GM12878 (cell line): ENCODE results near the gene CHD6.

ENCODE experiments used
- CHD1 ChIP-seq: IDR thresholded peaks from 2 replicates; pipeline ENCODE4 v1.6.1; 2012; ENCODE audit warnings: low read depth, low read length, improper control_type of control experiment
- ETV6 ChIP-seq, 2 experiments: fragments of 450-650 bp in 1 of 2; IDR thresholded peaks in 1 of 2; conservative IDR thresholded peaks in 1 of 2; 2 replicates each; pipeline ENCODE4 v1.6.1; 2014; ENCODE audit warnings: antibody characterized with exemption in 1 of 2, borderline replicate concordance in 1 of 2, low read depth in 1 of 2, mild to moderate bottlenecking in 1 of 2, moderate library complexity in 1 of 2
- FOXM1 ChIP-seq: IDR thresholded peaks from 2 replicates; pipeline ENCODE4 v1.6.1; 2012; ENCODE audit warnings: low read depth, mild to moderate bottlenecking, inconsistent platforms, low read length, moderate library complexity
- HDGF ChIP-seq: fragments of 450-650 bp; IDR thresholded peaks from 2 replicates; pipeline ENCODE4 v1.6.1; 2016; ENCODE audit warnings: antibody characterized with exemption
- MYC ChIP-seq: IDR thresholded peaks from 2 replicates; pipeline ENCODE4 v1.6.1; 2011; ENCODE audit warnings: mild to moderate bottlenecking, low read length, moderate library complexity, inconsistent platforms; ENCODE audit not compliant: insufficient read depth, insufficient replicate concordance, insufficient read length, severe bottlenecking
- NFIC ChIP-seq: IDR thresholded peaks from 2 replicates; pipeline ENCODE4 v1.6.1; 2012; ENCODE audit warnings: low read depth, mild to moderate bottlenecking, inconsistent platforms, low read length, moderate library complexity
- TAF1 ChIP-seq: IDR thresholded peaks from 2 replicates; pipeline ENCODE4 v1.6.1; 2011; ENCODE audit warnings: mild to moderate bottlenecking, low read depth, low read length, borderline replicate concordance
- YY1 ChIP-seq: IDR thresholded peaks from 2 replicates; pipeline ENCODE4 v1.6.1; 2011; ENCODE audit warnings: low read depth, mild to moderate bottlenecking, low read length
- TF ChIP-seq, protein P1 (sequence below), 3 experiments: IDR thresholded peaks in 2 of 3; conservative IDR thresholded peaks in 1 of 3; 2 replicates each; pipeline ENCODE4 v1.5.1; 2011; ENCODE audit warnings: low read depth in 3 of 3, low read length in 3 of 3, mild to moderate bottlenecking in 3 of 3, control low read depth in 2 of 3, moderate library complexity in 2 of 3, inconsistent platforms in 1 of 3, mixed read lengths in 1 of 3; ENCODE audit not compliant: control insufficient read depth in 2 of 3, insufficient read depth in 1 of 3; ENCODE audit errors: extremely low read depth in 1 of 3
- TF ChIP-seq, protein P2 (sequence below): fragments of 450-650 bp; conservative IDR thresholded peaks from 2 replicates; pipeline ENCODE4 v1.6.1; 2017; ENCODE audit warnings: mild to moderate bottlenecking, moderate library complexity
- TF ChIP-seq, protein P3 (sequence below): IDR thresholded peaks from 2 replicates; pipeline ENCODE4 v1.6.1; 2012; ENCODE audit warnings: mild to moderate bottlenecking, low read depth, low read length
- TF ChIP-seq, protein P4 (sequence below): IDR thresholded peaks from 2 replicates; pipeline ENCODE4 v1.6.1; 2012; ENCODE audit warnings: low read depth, low read length, improper control_type of control experiment

DNA sequence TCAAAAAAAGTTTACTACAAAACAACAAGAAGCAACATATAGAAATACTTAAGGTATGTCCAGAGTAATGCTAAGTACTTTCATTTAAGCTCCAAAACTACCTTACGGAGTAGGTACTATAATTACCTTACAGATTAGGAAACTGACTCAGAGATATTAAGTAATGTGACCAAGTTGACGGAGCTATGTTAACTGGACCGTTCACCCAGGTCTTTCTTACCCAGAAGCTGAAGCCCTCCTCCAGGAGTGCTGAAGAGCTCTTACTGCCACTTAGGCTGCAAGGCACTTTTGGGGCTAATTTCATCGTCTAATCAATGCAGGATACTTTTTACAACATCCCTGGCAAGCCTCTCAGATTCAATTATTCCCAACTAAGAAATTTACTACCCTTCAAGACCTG, 123.7 kb downstream of the CHD6 start:
- TF ChIP-seq YY1 (no peak), HDGF (no peak), MYC (no peak), ETV6 (conservative IDR thresholded peaks at IDR 0.05 in 1 of 2, IDR thresholded peaks at IDR 0.05 in 1 of 2; ENCODE audit: borderline replicate concordance in 1 of 2, low read depth in 1 of 2) (no peak), CHD1 (no peak), FOXM1 (no peak), NFIC (no peak), TAF1 (no peak)
- TF ChIP-seq, protein P1, sequence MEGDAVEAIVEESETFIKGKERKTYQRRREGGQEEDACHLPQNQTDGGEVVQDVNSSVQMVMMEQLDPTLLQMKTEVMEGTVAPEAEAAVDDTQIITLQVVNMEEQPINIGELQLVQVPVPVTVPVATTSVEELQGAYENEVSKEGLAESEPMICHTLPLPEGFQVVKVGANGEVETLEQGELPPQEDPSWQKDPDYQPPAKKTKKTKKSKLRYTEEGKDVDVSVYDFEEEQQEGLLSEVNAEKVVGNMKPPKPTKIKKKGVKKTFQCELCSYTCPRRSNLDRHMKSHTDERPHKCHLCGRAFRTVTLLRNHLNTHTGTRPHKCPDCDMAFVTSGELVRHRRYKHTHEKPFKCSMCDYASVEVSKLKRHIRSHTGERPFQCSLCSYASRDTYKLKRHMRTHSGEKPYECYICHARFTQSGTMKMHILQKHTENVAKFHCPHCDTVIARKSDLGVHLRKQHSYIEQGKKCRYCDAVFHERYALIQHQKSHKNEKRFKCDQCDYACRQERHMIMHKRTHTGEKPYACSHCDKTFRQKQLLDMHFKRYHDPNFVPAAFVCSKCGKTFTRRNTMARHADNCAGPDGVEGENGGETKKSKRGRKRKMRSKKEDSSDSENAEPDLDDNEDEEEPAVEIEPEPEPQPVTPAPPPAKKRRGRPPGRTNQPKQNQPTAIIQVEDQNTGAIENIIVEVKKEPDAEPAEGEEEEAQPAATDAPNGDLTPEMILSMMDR (IDR thresholded peaks at IDR 0.05 in 2 of 3, conservative IDR thresholded peaks at IDR 0.05 in 1 of 3; ENCODE audit: control insufficient read depth in 2 of 3, extremely low read depth in 1 of 3, insufficient read depth in 1 of 3, low read depth in 3 of 3, low read length in 3 of 3), result no peak
- TF ChIP-seq, protein P2, sequence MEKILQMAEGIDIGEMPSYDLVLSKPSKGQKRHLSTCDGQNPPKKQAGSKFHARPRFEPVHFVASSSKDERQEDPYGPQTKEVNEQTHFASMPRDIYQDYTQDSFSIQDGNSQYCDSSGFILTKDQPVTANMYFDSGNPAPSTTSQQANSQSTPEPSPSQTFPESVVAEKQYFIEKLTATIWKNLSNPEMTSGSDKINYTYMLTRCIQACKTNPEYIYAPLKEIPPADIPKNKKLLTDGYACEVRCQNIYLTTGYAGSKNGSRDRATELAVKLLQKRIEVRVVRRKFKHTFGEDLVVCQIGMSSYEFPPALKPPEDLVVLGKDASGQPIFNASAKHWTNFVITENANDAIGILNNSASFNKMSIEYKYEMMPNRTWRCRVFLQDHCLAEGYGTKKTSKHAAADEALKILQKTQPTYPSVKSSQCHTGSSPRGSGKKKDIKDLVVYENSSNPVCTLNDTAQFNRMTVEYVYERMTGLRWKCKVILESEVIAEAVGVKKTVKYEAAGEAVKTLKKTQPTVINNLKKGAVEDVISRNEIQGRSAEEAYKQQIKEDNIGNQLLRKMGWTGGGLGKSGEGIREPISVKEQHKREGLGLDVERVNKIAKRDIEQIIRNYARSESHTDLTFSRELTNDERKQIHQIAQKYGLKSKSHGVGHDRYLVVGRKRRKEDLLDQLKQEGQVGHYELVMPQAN, result no peak
- TF ChIP-seq, protein P3, sequence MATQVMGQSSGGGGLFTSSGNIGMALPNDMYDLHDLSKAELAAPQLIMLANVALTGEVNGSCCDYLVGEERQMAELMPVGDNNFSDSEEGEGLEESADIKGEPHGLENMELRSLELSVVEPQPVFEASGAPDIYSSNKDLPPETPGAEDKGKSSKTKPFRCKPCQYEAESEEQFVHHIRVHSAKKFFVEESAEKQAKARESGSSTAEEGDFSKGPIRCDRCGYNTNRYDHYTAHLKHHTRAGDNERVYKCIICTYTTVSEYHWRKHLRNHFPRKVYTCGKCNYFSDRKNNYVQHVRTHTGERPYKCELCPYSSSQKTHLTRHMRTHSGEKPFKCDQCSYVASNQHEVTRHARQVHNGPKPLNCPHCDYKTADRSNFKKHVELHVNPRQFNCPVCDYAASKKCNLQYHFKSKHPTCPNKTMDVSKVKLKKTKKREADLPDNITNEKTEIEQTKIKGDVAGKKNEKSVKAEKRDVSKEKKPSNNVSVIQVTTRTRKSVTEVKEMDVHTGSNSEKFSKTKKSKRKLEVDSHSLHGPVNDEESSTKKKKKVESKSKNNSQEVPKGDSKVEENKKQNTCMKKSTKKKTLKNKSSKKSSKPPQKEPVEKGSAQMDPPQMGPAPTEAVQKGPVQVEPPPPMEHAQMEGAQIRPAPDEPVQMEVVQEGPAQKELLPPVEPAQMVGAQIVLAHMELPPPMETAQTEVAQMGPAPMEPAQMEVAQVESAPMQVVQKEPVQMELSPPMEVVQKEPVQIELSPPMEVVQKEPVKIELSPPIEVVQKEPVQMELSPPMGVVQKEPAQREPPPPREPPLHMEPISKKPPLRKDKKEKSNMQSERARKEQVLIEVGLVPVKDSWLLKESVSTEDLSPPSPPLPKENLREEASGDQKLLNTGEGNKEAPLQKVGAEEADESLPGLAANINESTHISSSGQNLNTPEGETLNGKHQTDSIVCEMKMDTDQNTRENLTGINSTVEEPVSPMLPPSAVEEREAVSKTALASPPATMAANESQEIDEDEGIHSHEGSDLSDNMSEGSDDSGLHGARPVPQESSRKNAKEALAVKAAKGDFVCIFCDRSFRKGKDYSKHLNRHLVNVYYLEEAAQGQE, result no peak
- TF ChIP-seq, protein P4, sequence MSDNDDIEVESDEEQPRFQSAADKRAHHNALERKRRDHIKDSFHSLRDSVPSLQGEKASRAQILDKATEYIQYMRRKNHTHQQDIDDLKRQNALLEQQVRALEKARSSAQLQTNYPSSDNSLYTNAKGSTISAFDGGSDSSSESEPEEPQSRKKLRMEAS, result no peak
